HG03460 (cell line): ENCODE data around the gene ZNF609.
"Not testable (repeated sequence)": the region's sequence is repeated elsewhere in the genome, so short reads cannot be mapped to it uniquely, and the experiment has no call there.

Experiments
- ATAC-seq: cut with Tn5 transposase; IDR thresholded peaks from one replicate; pipeline ENCODE4 v1.9.1; 2021; ENCODE audit not compliant: unreplicated experiment

Gene ZNF609

DNA sequence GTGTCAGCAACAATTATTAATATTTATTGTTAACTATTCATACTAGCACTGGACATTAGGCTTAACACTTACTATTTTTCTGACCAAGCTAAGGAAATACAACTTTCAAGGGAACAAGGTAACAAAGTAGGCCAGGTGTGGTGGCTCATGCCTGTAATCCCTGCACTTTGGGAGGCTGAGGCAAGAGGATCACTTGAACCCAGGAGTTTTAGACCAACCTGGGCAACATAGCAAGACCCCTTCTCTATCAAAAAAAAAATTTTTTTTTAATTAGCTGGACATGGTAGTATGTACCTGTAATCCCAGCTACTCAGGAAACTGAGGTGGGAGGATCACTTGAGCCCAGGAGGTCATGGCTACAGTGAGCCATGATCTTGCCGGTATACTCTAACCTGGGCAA is 183.3 kb downstream of the ZNF609 start:
- ATAC-seq = no peak

DNA sequence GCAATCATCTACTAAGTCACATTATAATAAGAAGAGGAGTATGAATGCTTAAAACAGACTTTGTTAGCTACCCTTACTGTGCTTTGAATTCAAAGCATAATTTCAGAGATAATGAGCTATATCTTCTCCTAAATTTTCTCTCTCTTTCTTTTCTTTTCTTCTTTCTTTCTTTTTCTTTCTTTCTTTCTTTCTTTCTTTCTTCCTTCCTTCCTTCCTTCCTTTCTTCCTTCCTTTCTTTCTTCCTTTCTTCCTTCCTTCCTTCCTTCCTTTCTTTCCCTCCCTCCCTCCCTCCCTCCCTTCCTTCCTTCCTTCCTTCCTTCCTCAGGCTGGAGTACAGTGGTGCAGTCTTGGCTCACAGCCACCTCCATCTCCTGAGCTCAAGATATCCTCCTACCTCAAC is 184.4 kb downstream of the ZNF609 start:
- not testable (repeated sequence) for ATAC-seq

DNA sequence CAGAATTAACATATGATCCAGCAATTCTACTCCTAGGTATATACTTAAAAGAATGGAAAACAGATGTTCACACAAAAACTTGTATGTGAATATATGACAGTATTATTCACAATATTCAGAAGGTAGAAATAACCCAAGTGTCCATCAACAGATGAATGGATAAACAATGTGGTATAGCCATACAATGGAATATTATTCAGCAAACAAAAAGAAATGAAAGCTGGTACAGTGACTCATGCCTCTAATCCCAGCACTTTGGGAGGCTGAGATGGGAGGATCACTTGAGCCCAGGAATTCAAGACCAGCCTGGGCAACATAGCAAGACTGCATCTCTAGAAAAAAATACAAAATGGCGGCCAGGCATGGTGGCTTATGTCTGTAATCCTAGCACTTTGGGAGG is 185.6 kb downstream of the ZNF609 start:
- ATAC-seq = no peak

DNA sequence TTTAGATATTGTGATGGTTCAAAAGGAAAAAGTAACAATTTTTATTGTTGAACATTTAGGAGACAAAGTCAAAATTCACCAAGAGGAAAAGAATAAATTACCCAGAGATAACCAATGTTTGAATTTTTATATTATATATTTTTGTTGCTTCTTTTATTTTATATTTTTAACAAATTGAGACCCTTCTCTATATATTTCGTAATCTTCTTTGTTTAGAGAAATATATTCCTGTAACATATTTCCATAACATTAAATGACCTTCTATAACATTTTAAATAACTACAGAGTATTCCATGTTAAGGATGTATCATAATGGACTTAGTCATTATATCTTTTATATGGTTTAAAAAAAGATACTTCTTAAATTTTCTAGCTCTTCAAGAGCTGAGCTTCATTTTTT is 187.0 kb downstream of the ZNF609 start:
- ATAC-seq = no peak

DNA sequence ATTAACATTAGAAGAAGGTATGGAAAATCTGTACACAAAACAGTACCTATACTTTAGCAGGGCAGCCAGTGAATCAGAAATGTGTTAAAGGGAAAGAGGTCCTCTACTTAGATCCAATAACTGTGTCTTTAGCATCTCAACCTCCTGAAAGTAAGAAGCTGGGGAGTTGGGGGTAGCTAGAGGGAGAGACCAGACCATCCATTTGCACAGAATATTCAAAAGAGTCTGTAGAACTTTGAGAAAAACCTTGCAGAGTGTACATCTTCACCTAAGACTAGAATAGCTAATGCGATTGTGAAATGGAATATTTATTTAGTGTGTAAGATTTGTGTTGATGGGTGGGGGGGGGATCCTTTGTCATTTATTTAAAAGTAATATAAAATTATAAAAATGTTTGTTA is 190.2 kb downstream of the ZNF609 start:
- ATAC-seq = no peak

DNA sequence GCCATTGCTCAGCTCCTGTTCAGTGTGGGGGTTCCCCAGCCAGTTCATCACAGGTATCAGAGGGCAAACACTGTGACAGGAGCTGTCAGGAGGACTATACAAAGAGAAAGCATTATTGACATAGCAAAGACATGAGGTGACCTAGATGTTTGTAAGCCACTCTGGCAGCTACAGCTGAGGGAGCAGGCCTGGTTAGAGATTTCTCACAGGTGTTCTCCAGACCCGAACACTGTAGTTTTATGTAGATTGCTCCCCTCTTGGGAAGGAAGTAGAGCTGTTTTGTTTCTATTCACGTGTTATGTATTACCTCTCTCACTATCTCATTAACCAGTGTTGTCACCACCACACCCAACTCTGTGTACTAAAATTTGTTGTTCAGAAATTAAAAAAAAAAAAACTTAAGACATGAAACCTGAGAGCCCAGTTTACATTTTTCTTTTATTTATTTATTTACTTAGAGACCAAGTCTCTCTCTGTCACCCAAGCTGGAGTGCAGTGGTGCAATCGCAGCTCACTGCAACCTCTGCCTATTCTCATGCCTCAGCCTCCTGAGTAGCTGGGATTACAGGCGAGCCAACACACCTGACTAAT is 191.3 kb downstream of the ZNF609 start:
- peak; percentile 82 for ATAC-seq

DNA sequence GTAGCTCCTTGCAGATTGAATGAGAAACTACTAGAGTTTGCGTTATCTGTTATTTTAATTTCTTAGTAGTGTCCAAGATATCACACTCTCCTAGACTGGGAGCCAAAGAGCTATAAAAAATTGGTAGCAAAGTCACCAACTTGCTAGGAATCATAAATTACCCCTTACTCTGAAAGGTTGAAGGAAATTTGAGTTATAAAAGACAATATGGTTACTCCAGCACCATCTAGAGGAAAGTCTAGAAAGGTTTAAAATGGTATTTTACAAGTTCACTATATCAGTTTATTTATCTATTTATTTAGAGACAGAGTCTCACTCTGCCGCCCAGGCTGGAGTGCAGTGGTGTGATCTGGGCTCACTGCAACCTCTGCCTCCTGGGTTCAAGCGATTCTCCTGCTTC is 193.4 kb downstream of the ZNF609 start:
- no peak for ATAC-seq

DNA sequence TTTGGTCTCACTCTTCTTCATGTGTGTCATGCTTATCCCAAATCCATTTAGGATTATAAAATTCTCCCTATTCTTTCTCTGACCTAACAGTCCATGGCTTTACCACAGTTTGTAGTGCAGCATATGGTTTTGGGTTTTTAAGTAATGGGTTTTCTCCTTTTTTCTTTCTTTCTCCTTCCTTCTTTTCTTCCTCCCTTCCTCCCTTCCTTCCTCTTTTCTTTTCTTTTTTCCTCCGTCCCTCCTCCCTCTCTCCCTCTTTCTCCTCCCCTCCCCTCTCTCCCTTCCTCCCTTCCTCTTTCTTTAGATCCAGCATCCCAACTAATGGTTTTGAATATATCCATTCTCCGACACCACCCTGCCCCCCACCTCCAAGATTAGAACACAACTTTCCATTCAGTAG is 196.1 kb downstream of the ZNF609 start:
- no peak for ATAC-seq

DNA sequence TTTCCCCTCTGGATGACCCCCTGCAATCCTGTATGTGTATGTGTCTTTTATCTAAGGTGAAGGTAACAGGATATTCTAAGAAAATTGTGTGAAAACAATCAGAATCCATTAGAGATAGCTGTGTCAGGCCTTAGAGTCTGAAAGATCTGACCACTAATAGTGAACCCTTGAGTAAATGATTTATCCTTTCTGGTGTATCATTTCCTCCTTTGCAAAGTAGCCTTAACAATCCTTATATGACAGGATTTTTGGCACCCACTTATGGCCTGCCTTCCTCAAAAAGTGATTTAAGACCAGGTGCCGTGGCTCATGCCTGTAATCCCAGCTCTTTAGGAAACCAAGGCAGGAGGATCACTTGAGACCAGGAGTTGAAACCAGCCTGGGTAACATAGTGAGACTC is 204.8 kb downstream of the ZNF609 start:
- ATAC-seq = peak; percentile 87

DNA sequence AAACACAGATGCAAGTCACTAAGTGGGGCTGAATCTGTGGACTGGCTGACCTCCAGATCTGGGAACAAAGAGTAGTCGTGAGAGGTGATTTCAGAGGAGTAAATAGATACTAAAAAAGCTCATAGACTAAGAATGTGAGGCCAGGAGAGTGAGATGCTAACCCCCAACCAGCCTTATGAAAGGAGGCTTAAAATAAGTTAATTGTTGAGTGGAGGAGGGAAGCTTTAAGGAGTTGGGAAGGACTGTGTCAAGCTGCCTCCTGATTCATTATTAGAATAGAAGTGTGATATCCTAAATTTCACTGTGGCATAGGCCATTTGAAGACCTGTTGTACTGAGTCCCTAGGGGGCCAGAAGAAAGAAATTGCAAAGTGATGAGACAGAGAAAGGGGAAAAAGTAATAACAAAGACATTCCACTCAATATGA is 207.4 kb downstream of the ZNF609 start:
- ATAC-seq = no peak

DNA sequence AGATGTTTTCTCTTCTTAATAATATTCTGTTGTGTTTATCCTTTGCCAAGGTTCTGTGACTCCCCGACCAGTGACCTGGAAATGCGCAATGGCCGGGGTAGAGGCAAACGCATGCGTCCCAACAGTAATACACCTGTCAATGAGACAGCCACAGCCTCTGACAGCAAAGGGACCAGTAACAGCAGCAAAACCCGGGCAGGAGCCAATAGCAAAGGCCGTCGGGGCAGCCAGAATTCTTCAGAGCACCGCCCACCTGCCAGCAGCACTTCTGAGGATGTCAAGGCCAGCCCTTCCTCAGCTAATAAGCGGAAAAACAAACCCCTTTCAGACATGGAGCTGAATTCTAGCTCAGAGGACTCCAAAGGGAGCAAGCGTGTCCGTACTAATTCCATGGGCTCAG is 213.5 kb downstream of the ZNF609 start:
- no peak for ATAC-seq

DNA sequence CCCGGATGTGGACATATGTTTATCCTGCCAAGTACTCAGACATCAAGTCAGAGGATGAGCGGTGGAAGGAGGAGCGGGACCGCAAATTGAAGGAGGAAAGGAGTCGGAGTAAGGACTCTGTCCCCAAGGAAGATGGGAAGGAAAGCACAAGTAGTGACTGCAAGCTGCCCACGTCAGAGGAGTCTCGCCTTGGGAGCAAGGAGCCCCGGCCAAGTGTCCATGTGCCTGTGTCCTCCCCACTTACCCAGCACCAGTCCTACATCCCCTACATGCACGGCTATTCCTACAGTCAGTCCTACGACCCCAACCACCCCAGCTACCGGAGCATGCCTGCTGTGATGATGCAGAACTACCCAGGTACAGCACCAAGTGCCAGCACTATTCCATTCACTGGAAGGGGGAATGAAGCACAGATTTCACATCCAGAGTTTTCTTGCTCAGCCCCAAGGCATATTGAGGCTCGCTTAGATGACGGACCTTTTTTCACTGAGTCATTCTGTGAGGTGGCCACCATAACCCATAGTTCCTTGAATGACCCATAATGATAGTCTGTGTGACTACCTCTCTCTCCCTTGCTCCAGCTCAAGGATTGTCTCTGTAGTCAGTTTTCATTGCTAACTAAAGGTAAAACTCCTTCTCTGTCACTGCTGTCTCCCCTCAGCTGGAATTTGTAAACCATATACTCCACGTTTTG is 217.9 kb downstream of the ZNF609 start:
- ATAC-seq = no peak

DNA sequence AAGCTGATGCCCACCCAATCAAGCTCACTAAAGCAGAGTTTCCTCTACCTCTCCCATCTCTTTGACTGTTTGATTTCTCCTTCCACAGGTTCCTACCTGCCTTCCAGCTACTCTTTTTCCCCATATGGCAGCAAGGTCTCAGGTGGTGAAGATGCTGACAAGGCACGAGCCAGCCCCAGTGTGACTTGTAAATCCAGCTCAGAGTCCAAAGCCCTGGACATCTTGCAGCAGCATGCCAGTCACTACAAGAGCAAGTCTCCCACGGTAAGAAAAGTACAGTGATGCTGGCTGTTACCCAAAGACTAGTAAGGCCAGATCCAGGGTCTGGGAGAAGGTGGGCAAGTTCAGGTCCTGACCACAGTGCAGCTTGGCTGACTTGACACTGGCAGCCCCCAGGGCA is 219.7 kb downstream of the ZNF609 start:
- ATAC-seq = no peak

DNA sequence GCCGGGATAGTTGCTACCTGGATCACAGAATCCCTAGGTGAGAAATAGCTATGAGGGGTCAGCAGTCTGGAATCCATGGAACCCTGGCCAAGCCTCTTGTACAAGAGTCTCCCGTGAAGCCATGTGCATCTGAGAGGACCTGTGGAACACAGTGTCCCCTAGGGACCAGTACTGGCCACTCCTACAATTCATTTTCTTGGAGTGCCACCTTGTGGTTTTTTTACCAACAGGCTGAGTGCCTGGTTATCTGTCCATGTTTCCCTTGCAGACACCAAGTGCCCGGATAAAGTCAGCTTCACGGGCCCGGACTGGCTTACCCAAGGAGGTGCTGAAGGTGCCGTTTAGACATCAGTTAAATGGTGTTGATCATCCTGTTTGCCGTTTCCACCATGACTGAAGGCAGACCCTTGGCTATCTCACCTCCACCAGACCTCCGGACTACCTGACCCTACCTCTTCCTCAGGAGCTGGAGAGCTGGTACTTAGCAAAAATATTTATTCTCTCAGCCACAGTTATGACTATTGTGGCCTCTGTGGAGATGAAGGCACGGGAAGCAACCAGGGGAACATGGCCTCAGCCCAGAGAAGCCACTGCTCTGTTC is 221.1 kb downstream of the ZNF609 start:
- no peak for ATAC-seq

DNA sequence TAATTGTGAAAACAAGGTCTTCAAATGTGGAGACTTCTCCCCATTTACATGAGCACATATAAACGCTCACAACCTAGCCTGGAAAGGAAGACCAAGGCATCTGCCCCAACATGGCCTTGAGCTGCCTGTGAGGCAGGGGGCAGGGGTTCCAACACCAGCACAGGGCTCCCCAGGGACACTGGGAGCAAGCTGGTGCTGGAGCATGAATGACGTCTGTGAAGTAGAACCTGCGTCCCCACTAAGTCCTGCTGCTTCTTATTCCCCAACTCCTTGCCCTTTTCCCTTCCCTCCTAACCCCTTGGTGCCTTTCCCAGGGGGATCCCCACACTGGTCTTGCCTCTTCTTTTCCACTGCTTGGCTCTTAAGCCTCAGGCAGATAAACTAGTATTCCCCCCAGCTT is 221.9 kb downstream of the ZNF609 start:
- ATAC-seq = no peak

DNA sequence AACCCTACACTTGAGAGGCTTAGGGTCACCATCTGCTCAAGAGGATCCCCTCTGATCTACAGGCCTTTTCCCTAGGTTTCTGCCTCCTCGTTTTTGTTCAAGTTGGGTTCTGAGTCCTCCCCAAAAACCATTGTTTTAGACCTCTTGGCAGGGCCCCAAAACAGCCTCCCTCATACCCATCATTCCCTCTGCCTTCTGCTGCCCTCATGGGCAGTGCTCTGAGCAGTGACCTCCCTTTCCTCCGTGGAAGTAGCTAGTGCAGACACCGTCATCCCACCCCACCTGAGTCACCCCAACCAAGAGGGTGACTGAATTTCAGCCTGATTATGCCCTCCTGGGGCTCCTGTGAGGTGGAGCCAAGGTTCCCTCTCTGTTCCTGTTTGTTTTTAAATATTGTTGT is 223.0 kb downstream of the ZNF609 start:
- no peak for ATAC-seq

DNA sequence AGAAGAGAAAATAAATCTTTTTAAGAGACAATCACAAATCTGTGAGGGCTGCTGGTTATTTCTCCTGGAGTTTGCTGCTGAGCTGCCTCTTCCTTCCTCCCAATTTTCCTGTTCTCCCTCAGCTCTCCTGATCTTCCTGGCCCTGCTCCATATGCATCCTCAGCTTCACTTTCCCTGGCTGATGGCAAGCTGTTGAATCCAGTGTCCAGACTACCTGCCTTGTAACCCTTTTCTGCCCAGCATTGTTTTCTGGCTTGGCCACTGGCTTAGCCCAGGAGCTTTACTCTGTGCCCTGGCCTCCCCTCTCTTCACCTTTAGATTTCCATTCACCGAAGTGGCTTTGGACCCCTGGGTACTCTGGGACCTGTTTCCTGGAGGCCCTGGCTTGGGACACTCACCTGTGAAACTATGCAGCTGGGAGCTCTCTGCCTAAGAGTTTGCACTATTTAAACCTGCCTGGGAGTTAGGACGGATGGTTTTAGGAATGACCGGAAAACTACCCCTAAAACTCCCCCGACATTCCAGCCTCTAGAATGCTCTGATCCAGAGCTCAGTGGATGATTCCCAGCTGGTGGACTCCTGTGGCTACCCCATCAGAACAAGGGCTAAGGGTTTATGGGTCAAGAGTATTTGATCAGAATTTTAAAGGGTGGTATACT is 225.0 kb downstream of the ZNF609 start:
- no peak for ATAC-seq

DNA sequence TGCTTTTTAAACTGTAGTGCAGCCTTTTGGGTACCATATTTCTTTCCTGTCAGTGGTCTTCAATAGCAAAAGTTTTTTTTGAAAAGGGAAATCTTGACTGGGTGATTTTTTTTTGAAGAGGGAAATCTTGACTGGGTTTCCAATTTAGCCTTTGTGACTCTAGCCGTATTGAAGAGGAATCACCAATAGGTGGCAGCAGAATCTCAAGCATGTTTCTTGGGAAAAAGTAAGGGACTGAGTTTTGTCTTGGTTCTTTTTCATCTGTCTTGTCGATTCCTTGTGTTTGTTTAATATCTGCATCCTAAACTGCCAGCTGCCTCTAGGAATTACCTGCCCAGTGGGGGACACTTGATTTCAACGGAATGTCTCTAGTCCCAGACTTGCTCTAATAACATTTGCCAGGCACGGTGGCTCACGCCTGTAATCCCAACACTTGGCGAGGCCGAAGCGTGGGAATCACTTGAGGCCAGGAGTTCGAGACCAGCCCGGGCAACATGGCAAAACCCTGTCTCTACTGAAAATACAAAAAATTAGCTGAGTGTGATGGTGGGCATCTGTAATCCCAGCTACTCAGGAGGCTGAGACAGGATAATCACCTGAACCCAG is 225.9 kb downstream of the ZNF609 start:
- ATAC-seq = no peak

DNA sequence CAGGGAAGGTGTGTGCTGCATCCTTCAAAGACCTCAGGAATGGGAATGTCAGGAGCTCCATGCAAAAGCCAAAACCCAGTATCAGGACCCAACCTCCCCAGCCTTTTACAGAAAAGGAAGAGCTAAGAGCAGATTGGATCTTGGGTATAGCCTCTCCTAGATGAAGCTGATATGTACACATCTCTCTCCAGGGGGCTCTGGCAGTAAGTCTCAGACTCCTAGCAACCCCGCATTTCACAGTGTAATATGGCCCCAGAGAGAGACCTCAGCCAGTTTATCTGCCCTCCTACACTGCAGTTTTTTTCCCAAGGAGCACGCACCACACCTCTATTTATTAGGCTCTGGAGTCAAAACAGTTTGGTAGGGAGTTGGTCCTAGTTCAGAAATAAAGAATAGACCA is 226.8 kb downstream of the ZNF609 start:
- ATAC-seq = no peak

DNA sequence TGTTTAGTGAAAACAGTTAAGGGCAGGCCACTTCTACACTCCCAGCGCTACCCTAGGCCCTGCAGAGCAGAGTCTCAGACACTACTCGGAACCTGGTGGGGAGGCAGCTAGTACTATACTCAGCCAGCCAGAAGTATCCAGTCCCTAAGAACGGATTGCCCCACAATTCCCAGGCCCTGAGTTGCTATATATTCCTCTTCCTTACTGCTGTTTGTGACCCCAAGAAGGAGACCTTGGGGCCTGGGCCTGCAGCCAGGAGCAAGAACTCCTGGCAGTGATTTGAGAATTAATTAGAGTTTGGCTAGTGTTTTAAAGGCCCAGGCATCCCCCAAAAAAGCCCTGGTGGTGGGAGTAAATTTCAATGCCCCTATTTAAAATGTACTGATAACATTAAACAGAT is 227.3 kb downstream of the ZNF609 start:
- no peak for ATAC-seq

DNA sequence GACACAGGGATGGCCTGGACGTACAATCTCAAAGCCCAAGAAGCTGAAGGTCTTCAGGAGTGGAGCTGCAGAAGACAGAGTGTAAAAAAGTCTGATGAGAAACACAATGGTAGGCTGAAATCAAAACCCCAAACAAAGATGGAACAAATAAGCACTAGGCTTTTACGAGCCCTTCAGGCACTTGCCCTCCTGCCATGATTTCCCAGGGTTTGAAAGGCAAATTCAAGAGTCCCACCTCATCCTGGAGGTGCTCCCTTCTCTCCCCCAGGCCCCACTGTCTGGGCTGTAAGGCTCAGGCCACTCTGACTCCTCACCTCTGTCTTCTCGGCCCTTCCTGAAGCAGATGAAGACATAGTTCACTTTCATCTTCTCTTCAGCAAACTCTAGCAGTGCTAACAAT is 228.4 kb downstream of the ZNF609 start:
- no peak for ATAC-seq

DNA sequence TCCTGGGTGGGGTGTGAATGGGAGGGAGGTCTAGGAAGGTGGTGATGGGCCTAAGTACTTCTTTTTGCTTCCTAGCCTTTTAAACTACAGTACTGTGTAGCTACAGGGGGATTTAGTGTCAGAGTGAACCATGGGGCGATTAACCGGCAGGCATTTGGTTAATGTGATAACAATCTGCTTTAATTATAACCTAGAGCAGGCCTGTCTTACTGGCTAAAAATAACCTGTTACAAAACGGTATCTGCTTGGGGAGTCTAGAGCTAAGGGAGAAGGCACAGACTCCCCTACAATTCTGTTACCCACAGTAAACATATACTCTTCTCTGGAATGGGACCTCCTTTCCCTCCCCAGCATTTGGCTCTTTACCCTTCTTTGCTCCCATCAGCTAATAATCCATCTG is 229.6 kb downstream of the ZNF609 start:
- ATAC-seq = no peak
